SU-DHL-6 (cell line): ENCODE data around the gene RBFOX2.

ENCODE experiments used
- CTCF ChIP-seq: fragments of 200-600 bp; sonication (generic); IDR thresholded peaks from one replicate; pipeline ENCODE4 v1.5.1; 2017; ENCODE audit warnings: antibody characterized with exemption, mild to moderate bottlenecking, low read length, moderate library complexity; ENCODE audit not compliant: insufficient read depth, poor library complexity, severe bottlenecking
- EZH2phosphoT487 ChIP-seq: fragments of 200-600 bp; sonication (generic), shearing (Covaris generic); conservative IDR thresholded peaks from 2 replicates; pipeline ENCODE4 v1.6.1; 2018; ENCODE audit warnings: mild to moderate bottlenecking, antibody characterized with exemption, low read length, moderate library complexity, mixed read lengths

- no peak for TF ChIP-seq CTCF
- TF ChIP-seq EZH2phosphoT487: no peak
These were observed 193.2 kb downstream of the RBFOX2 start for GRCh38 chr22:35835267-35835997.
